Epithelial cell of proximal tubule (primary cell): ENCODE measurements around the gene KPNA4. TPM values are rescaled to one million over a fixed set of nuclear protein-coding genes. Genes with fewer than 3 reads are reported as not detected.

Experiments used
- DNase-seq: peaks from one replicate; pipeline ENCODE4 v3.0.0-alpha.2; 2011; ENCODE audit warnings: low read depth
- H3K4me3 ChIP-seq: 2 replicates; pipeline ENCODE4 v1.5.1; 2011; ENCODE audit warnings: low read depth, mild to moderate bottlenecking, low read length
- total RNA-seq: library from RNA; depleted of rRNA; stranded (reverse); fragments of >200 nt; gene quantifications from 2 replicates; pipeline ENCODE4 v1.2.3, GENCODE V29; 2015
- TF ChIP-seq, protein P1 (sequence below): conservative IDR thresholded peaks from 2 replicates; pipeline ENCODE4 v1.5.1; 2012; ENCODE audit warnings: low read depth, mild to moderate bottlenecking, low read length

The KPNA4 gene
- total RNA-seq, 1 donor from 2014 or later: 17.0 TPM

DNA sequence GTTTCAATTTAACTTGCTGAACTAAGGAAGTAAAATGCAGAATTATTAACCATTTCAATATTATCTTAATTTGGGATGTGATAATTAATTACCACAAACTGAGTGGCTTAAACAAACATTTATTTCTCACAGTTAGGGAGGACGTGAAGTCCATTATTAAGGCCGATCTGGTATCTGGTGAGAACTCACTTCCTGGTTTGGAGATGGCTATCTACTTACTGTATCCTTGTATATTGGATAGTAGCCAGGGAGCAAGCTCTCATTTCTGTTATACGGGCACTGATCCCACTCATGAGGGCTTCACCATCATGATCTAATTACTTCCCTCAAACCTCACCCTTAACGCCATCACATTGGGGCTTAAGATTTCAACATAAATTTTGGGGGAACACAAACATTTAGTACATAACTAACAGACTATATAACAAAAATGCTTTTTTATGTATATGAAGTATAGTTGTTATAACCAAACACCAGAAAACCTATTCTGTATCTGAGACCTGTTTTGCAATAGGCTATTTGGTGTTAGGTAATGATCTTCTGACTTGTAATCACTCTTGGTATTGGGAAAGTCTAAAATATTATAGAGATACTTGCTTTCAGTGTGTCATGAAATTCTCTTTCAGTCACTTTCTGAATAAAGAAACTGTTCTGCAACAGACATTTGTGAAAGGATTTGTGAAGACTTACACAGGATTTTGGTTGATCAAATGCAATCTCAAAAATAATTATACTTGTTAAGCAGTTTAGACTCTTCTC, 4.7 kb upstream of the KPNA4 start:
- H3K4me3 ChIP-seq: no peak overlapping the region
- DNase-seq: no peak
- TF ChIP-seq, protein P1, sequence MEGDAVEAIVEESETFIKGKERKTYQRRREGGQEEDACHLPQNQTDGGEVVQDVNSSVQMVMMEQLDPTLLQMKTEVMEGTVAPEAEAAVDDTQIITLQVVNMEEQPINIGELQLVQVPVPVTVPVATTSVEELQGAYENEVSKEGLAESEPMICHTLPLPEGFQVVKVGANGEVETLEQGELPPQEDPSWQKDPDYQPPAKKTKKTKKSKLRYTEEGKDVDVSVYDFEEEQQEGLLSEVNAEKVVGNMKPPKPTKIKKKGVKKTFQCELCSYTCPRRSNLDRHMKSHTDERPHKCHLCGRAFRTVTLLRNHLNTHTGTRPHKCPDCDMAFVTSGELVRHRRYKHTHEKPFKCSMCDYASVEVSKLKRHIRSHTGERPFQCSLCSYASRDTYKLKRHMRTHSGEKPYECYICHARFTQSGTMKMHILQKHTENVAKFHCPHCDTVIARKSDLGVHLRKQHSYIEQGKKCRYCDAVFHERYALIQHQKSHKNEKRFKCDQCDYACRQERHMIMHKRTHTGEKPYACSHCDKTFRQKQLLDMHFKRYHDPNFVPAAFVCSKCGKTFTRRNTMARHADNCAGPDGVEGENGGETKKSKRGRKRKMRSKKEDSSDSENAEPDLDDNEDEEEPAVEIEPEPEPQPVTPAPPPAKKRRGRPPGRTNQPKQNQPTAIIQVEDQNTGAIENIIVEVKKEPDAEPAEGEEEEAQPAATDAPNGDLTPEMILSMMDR: no peak

DNA sequence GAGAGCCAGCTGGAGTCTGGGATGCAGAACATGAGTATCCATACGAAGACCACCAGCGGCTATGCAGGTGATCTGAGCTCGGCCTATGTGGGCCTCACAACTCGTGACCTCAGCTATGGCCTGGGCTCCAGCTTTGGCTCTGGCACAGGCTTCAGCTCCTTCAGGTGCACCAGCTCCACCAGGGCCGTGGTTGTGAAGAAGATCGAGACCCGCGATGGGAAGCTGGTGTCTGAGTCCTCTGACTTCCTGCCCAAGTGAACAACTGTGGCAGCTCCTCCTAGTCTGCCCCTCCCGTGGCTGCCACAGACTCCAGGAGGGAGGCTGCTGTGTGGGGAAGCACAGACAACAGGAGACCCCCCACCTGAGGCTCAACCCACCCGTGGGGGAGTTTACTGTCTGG, 3.6 kb upstream of the KPNA4 start:
- no peak for DNase-seq
- TF ChIP-seq, protein P1: no peak
- H3K4me3 ChIP-seq: no peak overlapping the region

DNA sequence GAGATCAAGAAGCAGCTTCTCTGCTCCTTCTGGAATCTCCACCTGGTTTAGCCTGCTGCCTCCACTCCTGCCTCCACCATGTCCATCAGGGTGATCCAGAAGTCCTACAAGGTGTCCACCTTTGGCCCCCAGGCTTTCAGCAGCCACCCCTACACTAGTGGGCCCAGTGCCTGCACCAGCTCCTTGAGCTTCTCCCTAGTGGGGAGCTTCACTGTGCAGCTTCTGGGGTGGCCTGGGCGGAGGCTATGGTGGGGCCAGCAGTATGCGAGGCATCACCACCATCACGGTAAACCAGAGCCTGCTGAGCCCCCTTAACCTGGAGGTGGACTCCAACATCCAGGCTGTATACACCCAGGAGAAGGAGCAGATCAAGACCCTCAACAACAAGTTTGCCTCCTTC, 2.4 kb upstream of the KPNA4 start:
- no peak overlapping the region for H3K4me3 ChIP-seq
- TF ChIP-seq, protein P1: no peak
- no peak for DNase-seq

DNA sequence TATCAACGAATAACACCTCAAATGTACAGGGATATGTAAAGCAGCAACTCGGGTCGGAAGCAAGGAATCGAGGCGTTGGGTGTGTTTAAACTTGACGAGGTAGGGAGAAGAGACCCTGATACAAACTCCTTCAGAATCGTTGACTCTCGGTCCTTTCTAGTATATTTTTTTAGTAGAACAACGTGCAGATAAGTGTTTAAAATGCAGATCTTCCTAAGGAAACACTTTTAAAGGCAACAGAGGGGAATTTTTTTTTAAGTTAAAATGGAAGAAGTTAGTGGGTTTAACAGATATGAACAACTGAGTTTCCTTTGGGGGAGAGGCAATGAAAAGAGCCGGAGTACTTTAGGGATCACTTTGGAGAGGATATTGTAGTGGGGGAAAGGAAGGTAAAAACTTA, 1.1 kb upstream of the KPNA4 start:
- peak overlapping the region; percentile 81 for H3K4me3 ChIP-seq
- no peak for DNase-seq
- TF ChIP-seq, protein P1: no peak

DNA sequence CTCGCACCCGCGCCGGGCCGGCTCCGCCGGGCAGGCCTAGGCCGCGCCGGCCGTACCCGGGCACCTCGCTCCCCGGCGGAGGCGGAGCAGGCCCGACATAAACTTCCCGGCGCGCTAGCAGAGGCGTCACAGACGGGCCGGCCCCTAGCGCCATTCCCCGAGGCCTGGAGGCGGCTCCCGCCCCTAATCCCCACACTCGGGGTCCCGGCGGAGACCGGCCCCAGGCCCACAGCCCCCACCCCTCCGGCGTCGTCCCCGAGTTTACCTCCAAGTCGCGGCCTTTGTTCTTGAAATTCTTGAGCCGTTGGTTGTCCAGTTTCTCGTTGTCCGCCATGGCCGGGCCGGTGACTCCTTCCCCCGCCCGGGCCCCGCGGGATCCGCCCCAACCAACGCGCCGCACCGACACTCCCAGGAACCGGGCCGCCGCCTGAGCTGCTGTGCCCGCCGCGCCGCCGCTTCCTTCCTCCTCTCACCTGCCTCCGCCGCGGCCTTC, 376 bp downstream of the KPNA4 start:
- DNase-seq: no peak
- peak overlapping the region; percentile 81 for H3K4me3 ChIP-seq
- TF ChIP-seq, protein P1: no peak

DNA sequence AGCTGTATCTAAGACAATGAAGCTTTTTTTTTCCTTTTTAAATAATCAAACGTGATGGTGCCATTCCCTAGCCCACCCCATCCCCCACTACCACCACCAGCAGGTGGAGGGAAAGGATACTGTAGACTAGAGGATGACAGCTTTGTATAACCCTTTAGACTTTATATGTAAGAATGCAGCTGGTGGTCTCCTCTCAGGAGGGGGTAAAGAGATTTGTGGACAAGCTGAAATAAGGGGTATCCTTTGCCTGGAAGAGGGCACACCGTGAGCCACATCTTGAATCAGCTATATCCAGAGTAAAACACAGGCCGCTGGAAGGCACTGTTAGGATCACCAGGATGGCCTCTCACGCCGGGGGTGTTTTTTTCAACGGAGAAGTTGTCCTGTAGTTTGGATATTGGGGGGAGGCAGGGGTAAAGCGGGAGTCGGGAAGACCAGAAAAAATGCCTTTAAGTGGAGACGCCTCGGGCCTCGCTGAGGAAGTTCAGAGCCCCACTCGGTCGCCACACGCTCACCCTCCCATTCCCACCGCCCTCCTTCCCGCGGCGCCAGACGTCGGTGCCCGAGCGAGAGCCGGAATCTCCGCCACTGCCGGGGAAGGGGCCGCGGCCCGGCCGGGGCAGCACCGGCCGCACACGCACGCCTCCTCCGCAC, 986 bp downstream of the KPNA4 start:
- DNase-seq: no peak
- H3K4me3 ChIP-seq: peak overlapping the region; percentile 81
- TF ChIP-seq, protein P1: no peak

DNA sequence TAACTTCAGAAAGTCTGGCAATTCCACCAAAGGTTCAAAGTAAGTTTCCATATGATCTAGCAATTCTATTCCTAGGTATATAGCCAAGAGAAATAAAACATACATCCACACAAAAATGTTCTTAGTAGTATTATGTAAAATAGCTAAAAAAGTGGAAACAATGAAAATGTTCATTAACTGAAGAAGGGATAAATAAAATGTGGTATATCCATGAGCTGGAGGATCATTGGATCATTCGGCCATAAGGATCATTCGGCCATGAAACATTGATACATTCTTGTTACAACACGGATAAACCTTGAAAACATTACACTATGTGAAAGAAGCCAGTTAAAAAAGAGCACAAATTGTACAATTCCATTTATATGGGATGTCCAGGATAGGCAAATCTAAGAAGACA, 2.4 kb downstream of the KPNA4 start:
- H3K4me3 ChIP-seq: peak overlapping the region; percentile 81
- DNase-seq: no peak
- TF ChIP-seq, protein P1: no peak
